ENCODE results near the gene COMT.
A peak's percentile ranks its signal among the peaks of the same experiment; 100 is the strongest.

COMT gene

DNA sequence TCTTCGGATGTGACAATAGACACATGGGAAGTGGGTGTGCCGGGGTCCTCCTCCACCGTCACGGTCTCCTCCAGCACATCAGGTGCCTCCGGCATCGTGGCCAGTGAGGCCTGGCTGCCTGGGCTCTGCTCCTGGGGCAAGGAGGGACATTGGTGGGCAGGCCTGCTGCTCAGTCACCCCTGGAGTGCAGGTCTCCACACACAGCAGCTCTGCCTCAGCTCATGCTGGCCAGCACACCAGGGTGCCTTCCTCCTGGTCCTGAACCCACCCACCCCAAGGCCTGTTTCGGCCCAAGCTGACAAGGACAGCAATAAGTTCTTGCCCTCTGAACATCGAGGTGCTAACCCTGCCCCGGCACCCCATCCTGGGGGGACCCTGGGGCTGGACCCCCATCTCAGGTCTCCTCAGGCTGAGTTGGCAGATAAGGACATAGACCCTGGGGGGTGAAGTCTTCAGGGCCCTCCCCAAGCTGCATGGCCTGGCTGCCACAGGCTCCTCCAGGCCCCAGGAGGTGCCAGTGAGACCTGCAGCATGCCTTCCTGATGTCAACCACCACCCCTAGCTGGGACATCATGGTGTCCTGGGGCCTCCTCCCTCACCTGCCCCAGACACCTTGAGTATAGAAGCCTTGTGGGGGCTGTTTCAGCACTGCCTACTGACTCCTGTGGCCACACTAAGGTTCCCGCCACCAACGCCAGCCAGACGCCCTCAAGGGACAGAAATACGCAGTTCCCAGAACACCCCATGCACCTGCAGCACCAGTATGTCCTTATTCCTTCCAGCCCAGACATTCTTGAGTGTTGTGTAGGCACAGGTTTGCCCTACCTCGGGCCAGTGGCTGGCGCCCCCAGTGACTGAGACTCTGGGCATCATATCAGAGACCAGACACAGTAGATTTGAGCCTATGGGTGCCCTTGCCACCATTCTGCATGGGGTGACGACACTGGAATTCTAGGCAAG lies 40.7 kb downstream of the COMT start:
- TF ChIP-seq, protein P1, sequence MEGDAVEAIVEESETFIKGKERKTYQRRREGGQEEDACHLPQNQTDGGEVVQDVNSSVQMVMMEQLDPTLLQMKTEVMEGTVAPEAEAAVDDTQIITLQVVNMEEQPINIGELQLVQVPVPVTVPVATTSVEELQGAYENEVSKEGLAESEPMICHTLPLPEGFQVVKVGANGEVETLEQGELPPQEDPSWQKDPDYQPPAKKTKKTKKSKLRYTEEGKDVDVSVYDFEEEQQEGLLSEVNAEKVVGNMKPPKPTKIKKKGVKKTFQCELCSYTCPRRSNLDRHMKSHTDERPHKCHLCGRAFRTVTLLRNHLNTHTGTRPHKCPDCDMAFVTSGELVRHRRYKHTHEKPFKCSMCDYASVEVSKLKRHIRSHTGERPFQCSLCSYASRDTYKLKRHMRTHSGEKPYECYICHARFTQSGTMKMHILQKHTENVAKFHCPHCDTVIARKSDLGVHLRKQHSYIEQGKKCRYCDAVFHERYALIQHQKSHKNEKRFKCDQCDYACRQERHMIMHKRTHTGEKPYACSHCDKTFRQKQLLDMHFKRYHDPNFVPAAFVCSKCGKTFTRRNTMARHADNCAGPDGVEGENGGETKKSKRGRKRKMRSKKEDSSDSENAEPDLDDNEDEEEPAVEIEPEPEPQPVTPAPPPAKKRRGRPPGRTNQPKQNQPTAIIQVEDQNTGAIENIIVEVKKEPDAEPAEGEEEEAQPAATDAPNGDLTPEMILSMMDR (conservative IDR thresholded peaks at IDR 0.05; ENCODE audit: control insufficient read depth, insufficient read depth, low read depth, low read length), result no peak
- no peak for DNase-seq (ENCODE audit: low read depth)
- no peak overlapping the region for H3K4me3 ChIP-seq (ENCODE audit: control insufficient read depth, low read depth, low read length)

DNA sequence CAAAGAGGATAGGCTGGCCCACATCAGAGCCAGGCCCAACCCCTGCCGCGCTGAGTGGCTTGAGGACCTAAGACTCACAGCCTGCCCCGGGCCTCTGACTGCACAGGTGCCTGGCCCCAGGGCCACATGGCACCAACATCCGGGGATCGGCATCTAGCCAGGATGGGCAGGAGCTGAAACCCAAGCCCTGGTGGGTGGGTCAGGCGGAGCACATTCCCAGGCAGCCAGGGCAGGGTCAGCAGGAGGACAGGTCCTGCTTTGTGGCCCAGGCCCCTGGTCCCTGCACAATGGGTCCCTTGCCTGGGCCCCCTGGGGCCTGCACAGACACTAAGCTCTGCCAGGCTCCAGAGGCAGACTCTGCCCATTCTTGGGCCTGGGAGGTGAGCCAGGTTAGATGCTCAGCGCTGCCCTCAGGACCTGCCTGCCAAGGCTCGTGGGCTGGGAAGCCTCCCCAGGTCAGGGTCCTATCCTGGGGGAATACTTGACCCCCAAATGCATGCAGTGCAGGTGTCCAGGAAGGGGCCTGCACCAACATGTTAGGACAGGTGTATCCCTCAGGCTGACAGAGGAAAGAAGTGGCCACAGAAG lies 41.5 kb downstream of the COMT start:
- no peak overlapping the region for H3K4me3 ChIP-seq (ENCODE audit: control insufficient read depth, low read depth, low read length)
- TF ChIP-seq, protein P1 (conservative IDR thresholded peaks at IDR 0.05; ENCODE audit: control insufficient read depth, insufficient read depth, low read depth, low read length), result no peak
- no peak for DNase-seq (ENCODE audit: low read depth)

DNA sequence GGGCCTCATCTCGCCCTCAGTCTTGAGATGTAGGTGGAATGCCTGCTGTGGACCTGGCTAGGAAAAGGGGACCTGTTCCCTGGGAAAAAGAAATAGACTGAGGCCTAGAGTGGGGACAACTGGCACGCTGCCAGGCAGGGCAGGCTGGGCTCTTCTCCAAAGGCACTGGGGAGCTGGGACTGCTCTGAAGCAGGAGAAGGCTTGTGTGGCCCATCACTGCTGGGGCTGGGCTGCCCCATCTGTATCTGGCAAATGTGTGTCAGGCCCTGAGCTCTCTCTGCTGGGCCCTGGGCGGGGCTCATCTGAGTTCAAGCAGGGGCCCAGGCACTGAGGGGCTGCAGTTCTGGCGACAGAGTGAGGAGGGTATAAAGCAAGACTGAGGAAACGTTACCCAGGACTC lies 42.2 kb downstream of the COMT start:
- DNase-seq (ENCODE audit: low read depth), result no peak
- H3K4me3 ChIP-seq (ENCODE audit: control insufficient read depth, low read depth, low read length), result no peak overlapping the region
- TF ChIP-seq, protein P1 (conservative IDR thresholded peaks at IDR 0.05; ENCODE audit: control insufficient read depth, insufficient read depth, low read depth, low read length), result no peak

DNA sequence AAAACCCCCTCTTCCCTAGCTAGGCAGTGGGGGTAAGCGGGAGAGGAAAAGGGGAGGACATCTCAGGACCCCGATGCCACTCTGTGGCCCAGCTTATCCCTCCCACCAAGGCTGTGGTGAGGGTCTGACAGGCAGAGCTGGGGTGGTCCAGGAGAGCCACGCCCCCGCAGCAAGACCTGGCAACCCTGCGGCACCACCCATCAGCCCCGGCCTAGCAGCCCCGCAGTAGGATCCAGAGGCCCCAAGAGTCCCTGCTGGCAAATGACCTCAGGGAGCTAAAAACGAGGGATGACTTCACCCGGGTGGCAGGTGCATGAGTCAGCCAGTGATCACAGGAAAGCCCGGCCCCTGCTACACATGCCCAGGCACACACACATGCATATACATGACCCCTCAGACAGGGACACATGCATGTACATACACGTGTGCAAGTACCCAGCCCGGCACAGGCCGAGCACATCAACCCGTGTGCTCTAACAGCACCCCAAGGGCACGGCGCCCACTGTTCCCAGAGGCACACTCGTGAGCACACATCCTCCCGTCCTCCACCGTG lies 42.7 kb downstream of the COMT start:
- DNase-seq (ENCODE audit: low read depth), result peak; percentile 67
- TF ChIP-seq, protein P1 (conservative IDR thresholded peaks at IDR 0.05; ENCODE audit: control insufficient read depth, insufficient read depth, low read depth, low read length), result no peak
- no peak overlapping the region for H3K4me3 ChIP-seq (ENCODE audit: control insufficient read depth, low read depth, low read length)

DNA sequence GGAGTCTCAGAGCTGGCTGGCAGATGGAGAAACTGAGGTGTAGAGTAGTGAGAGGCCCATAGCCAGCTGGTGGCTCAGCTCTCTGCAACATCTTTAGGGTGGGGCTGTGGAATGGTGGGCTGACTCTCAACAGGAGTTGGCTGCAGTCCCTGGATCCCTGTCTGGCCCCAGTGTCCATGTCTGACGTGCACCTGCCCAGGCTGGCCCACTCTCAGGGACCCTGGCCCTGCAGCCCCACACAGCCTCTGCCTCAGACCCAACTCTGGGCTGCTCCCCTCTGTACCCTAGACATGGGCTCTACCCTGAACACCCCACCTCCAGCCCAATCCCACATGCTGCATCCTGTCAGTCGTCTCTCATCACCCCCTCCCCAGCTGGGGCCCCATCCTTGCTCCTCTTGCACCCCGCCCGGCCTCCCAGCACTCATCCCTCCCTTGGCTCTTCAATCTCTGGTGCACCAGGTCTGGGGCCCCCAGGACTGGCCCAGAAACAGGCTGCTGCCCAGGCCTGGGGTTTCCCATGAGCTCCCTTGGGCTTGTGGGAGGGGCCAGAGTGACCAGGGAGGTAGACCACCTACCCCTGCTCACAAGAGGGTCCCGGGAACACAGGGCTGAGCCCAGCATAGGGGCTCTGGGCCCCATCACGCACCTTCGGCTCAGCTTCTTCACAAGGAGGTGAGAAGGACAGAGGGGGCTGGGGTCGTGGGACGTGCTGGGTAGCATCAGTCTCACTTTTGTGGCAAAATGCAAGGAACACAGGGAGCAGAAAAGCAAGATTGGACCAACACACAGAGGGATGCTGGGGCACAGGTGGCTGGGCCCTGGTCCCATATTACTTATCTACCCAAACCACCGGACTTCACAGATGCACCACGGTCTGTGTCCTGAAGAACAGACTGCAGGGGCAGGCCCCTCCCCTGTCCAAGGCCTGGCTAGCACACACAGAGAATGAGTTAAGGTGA lies 43.6 kb downstream of the COMT start:
- DNase-seq (ENCODE audit: low read depth), result no peak
- H3K4me3 ChIP-seq (ENCODE audit: control insufficient read depth, low read depth, low read length), result no peak overlapping the region
- TF ChIP-seq, protein P1 (conservative IDR thresholded peaks at IDR 0.05; ENCODE audit: control insufficient read depth, insufficient read depth, low read depth, low read length), result no peak

DNA sequence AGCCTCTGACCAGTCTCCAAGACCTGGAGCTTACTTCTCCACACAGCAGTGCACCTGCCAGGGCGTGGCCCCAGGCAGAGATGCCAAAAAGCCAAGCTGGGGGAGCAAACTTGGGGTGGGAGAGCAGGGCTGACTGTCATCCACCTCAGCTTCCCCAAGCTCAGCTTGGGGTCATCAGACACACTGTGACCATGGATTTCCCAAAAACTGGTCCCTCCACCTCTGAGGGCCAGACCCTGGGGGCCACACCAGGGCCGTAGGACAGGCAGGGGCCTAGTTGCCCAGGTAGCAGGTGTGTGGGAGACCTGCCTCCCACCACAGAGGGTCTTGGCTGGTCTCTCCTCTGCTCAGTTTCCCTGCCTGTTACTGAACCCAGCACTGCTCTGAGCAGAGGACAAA lies 44.4 kb downstream of the COMT start:
- DNase-seq (ENCODE audit: low read depth), result no peak
- TF ChIP-seq, protein P1 (conservative IDR thresholded peaks at IDR 0.05; ENCODE audit: control insufficient read depth, insufficient read depth, low read depth, low read length), result no peak
- peak overlapping the region; percentile 45 for H3K4me3 ChIP-seq (ENCODE audit: control insufficient read depth, low read depth, low read length)

Data from fibroblast of mammary gland (primary cell).